ENCODE results near the gene OPTN.
"Not testable (repeated sequence)": the region's sequence is repeated elsewhere in the genome, so short reads cannot be mapped to it uniquely, and the experiment has no call there.

OPTN gene

GRCh38 chr10:13143766-13144165, 43.8 kb downstream of the OPTN start:
- Histone ChIP-seq H3K4me3 (ENCODE audit: low read depth in 1 of 5, low read length in 5 of 5) (no peak overlapping the region), H3K9me3 (ENCODE audit: control insufficient read depth in 5 of 5, low read length in 5 of 5) (peaks cover 0 to 3% (median 0%) of the 10 kb centered on the region in 5 donors), H3K4me1 (ENCODE audit: control insufficient read depth in 5 of 5, insufficient read depth in 5 of 5, low read length in 5 of 5) (no peaks in the 10 kb centered on the region), H3K27ac (ENCODE audit: low read depth, low read length) (no peak overlapping the region), H3K27me3 (ENCODE audit: control insufficient read depth in 5 of 5, insufficient read depth in 4 of 5, low read length in 5 of 5) (no peaks in the 10 kb centered on the region), H3K36me3 (ENCODE audit: control insufficient read depth in 5 of 5, insufficient read depth in 5 of 5, low read length in 5 of 5) (peaks cover 11 to 27% (median 24%) of the 10 kb centered on the region in 5 donors), H3K9ac (ENCODE audit: low read length in 5 of 5) (no peak overlapping the region)

DNA sequence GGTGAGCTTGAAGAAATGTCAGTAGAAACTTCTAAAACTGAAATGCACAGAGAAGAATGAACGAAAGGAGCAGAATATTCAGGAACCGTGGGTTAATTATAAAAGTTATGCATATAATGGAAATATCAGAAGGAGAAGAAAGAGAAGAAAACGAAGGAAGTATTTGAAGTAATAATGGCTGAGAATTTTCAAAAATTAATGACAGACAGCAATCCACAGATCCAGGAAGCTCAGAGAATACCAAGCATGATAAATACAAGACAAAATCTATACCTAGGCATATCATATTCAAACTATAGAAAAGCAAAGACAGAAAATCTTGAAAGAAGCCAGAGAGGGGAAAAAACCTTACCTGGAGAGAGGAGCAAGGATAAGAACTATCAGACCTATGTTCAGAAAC, 44.9 kb downstream of the OPTN start:
- Histone ChIP-seq H3K4me3 (ENCODE audit: low read depth in 1 of 5, low read length in 5 of 5) (no peak overlapping the region), H3K4me1 (ENCODE audit: control insufficient read depth in 5 of 5, insufficient read depth in 5 of 5, low read length in 5 of 5) (no peaks in the 10 kb centered on the region), H3K27ac (ENCODE audit: low read depth, low read length) (no peak overlapping the region), H3K36me3 (ENCODE audit: control insufficient read depth in 5 of 5, insufficient read depth in 5 of 5, low read length in 5 of 5) (peaks cover 11 to 27% (median 22%) of the 10 kb centered on the region in 5 donors), H3K9me3 (ENCODE audit: control insufficient read depth in 5 of 5, low read length in 5 of 5) (peaks cover 0 to 7% (median under 1%) of the 10 kb centered on the region in 5 donors), H3K9ac (ENCODE audit: low read length in 5 of 5) (no peak overlapping the region), H3K27me3 (ENCODE audit: control insufficient read depth in 5 of 5, insufficient read depth in 4 of 5, low read length in 5 of 5) (no peaks in the 10 kb centered on the region)

- Histone ChIP-seq H3K4me3 (ENCODE audit: low read depth in 1 of 5, low read length in 5 of 5) (no peak overlapping the region), H3K36me3 (ENCODE audit: control insufficient read depth in 5 of 5, insufficient read depth in 5 of 5, low read length in 5 of 5) (peaks cover 5 to 15% (median 10%) of the 10 kb centered on the region in 5 donors), H3K27ac (ENCODE audit: low read depth, low read length) (no peak overlapping the region), H3K9ac (ENCODE audit: low read length in 5 of 5) (no peak overlapping the region), H3K4me1 (ENCODE audit: control insufficient read depth in 5 of 5, insufficient read depth in 5 of 5, low read length in 5 of 5) (no peaks in the 10 kb centered on the region), H3K27me3 (ENCODE audit: control insufficient read depth in 5 of 5, insufficient read depth in 4 of 5, low read length in 5 of 5) (no peaks in the 10 kb centered on the region), H3K9me3 (ENCODE audit: control insufficient read depth in 5 of 5, low read length in 5 of 5) (peaks cover 0 to 9% (median 2%) of the 10 kb centered on the region in 5 donors)
These were observed 46.4 kb downstream of the OPTN start for GRCh38 chr10:13146379-13146778.

- no peaks in the 10 kb centered on the region for H3K27me3 ChIP-seq (ENCODE audit: control insufficient read depth in 5 of 5, insufficient read depth in 4 of 5, low read length in 5 of 5)
- peaks cover 0 to 9% (median 2%) of the 10 kb centered on the region in 5 donors for H3K9me3 ChIP-seq (ENCODE audit: control insufficient read depth in 5 of 5, low read length in 5 of 5)
- no peak overlapping the region for H3K27ac ChIP-seq (ENCODE audit: low read depth, low read length)
- H3K4me1 ChIP-seq (ENCODE audit: control insufficient read depth in 5 of 5, insufficient read depth in 5 of 5, low read length in 5 of 5) = no peaks in the 10 kb centered on the region
- no peak overlapping the region for H3K9ac ChIP-seq (ENCODE audit: low read length in 5 of 5)
- no peak overlapping the region for H3K4me3 ChIP-seq (ENCODE audit: low read depth in 1 of 5, low read length in 5 of 5)
- H3K36me3 ChIP-seq (ENCODE audit: control insufficient read depth in 5 of 5, insufficient read depth in 5 of 5, low read length in 5 of 5) = peaks cover 5 to 12% (median 7%) of the 10 kb centered on the region in 5 donors
These were observed 47.2 kb downstream of the OPTN start for GRCh38 chr10:13147161-13147560.

GRCh38 chr10:13152296-13152695, 52.3 kb downstream of the OPTN start:
- Histone ChIP-seq H3K9me3 (ENCODE audit: control insufficient read depth in 5 of 5, low read length in 5 of 5) (peaks cover 0 to 6% (median 0%) of the 10 kb centered on the region in 5 donors), H3K27ac (ENCODE audit: low read depth, low read length) (no peak overlapping the region), H3K4me1 (ENCODE audit: control insufficient read depth in 5 of 5, insufficient read depth in 5 of 5, low read length in 5 of 5) (no peaks in the 10 kb centered on the region), H3K36me3 (ENCODE audit: control insufficient read depth in 5 of 5, insufficient read depth in 5 of 5, low read length in 5 of 5) (no peaks in the 10 kb centered on the region), H3K9ac (ENCODE audit: low read length in 5 of 5) (no peak overlapping the region), H3K4me3 (ENCODE audit: low read depth in 1 of 5, low read length in 5 of 5) (no peak overlapping the region), H3K27me3 (ENCODE audit: control insufficient read depth in 5 of 5, insufficient read depth in 4 of 5, low read length in 5 of 5) (no peaks in the 10 kb centered on the region)

DNA sequence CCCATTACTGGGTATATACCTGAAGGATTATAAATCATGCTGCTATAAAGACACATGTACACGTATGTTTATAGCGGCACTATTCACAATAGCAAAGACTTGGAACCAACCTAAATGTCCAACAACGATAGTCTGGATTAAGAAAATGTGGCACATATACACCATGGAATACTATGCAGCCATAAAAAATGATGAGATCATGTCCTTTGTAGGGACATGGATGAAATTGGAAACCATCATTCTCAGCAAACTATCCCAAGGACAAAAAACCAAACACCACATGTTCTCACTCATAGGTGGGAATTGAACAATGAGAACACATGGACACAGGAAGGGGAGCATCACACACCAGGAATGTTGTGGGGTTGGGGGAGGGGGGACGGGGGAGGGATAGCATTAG, 55.9 kb downstream of the OPTN start:
- not testable (repeated sequence) for H3K36me3 ChIP-seq (ENCODE audit: control insufficient read depth in 5 of 5, insufficient read depth in 5 of 5, low read length in 5 of 5); H3K4me3 ChIP-seq (ENCODE audit: low read depth in 1 of 5, low read length in 5 of 5); H3K4me1 ChIP-seq (ENCODE audit: control insufficient read depth in 5 of 5, insufficient read depth in 5 of 5, low read length in 5 of 5); H3K27me3 ChIP-seq (ENCODE audit: control insufficient read depth in 5 of 5, insufficient read depth in 4 of 5, low read length in 5 of 5); H3K9ac ChIP-seq (ENCODE audit: low read length in 5 of 5); H3K27ac ChIP-seq (ENCODE audit: low read depth, low read length); H3K9me3 ChIP-seq (ENCODE audit: control insufficient read depth in 5 of 5, low read length in 5 of 5)

DNA sequence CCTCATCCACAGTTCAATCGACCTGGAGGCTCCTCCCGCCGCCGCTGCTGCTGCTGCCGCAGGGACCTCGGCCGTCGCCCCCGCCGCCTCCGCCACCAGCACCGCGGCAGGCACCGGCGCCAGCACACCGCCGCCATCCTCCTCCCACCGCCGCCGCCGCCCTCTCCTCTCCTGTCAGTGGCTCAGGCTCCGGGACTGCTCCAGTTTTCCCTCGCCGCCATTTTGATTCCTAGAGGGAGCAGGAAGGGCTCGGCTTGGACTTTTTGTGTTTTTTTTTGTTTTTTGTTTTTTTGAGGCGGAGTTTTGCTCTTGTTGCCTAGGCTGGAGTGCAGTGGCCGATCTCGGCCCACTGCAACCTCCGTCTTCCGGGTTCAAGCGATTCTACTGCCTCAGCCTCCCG, 58.4 kb downstream of the OPTN start:
- no peak overlapping the region for H3K27ac ChIP-seq (ENCODE audit: low read depth, low read length)

GRCh38 chr10:13160934-13161856, 61.2 kb downstream of the OPTN start, which contains the start of gene MCM10:
TSS of gene MCM10 (plus strand) at chr10:13161558. CDS start at chr10:13164203, 2,645 bp downstream.
- H3K4me1 ChIP-seq (ENCODE audit: control insufficient read depth in 5 of 5, insufficient read depth in 5 of 5, low read length in 5 of 5) = peaks cover 0 to 14% (median 13%) of the 10 kb centered on the region in 5 donors
- H3K9me3 ChIP-seq (ENCODE audit: control insufficient read depth in 5 of 5, low read length in 5 of 5) = no peaks in the 10 kb centered on the region
- H3K9ac ChIP-seq (ENCODE audit: low read length in 5 of 5) = peak within 1 kb of the TSS in 2 of 5 donors; percentile 14 to 21
- peak within 1 kb of the TSS; percentile 31 to 68 (median 52) for H3K4me3 ChIP-seq (ENCODE audit: low read depth in 1 of 5, low read length in 5 of 5)
- H3K27ac ChIP-seq (ENCODE audit: low read depth, low read length) = no peak within 1 kb of the TSS
- H3K36me3 ChIP-seq (ENCODE audit: control insufficient read depth in 5 of 5, insufficient read depth in 5 of 5, low read length in 5 of 5) = no peaks in the 10 kb centered on the region
- H3K27me3 ChIP-seq (ENCODE audit: control insufficient read depth in 5 of 5, insufficient read depth in 4 of 5, low read length in 5 of 5) = peaks cover 0 to 3% (median 0%) of the 10 kb centered on the region in 5 donors

More for the DNA sequence above, 58.4 kb downstream of the OPTN start:
- H3K9me3 ChIP-seq (ENCODE audit: control insufficient read depth in 5 of 5, low read length in 5 of 5) = no peaks in the 10 kb centered on the region
- H3K27me3 ChIP-seq (ENCODE audit: control insufficient read depth in 5 of 5, insufficient read depth in 4 of 5, low read length in 5 of 5) = peaks cover 0 to 3% (median 0%) of the 10 kb centered on the region in 5 donors
- no peak overlapping the region for H3K9ac ChIP-seq (ENCODE audit: low read length in 5 of 5)
- H3K4me3 ChIP-seq (ENCODE audit: low read depth in 1 of 5, low read length in 5 of 5) = peak overlapping the region in 4 of 5 donors; percentile 16 to 47 (median 22)
- no peaks in the 10 kb centered on the region for H3K36me3 ChIP-seq (ENCODE audit: control insufficient read depth in 5 of 5, insufficient read depth in 5 of 5, low read length in 5 of 5)
- peaks cover 0 to 14% (median 13%) of the 10 kb centered on the region in 5 donors for H3K4me1 ChIP-seq (ENCODE audit: control insufficient read depth in 5 of 5, insufficient read depth in 5 of 5, low read length in 5 of 5)

- Histone ChIP-seq H3K36me3 (ENCODE audit: control insufficient read depth in 5 of 5, insufficient read depth in 5 of 5, low read length in 5 of 5) (no peaks in the 10 kb centered on the region), H3K9me3 (ENCODE audit: control insufficient read depth in 5 of 5, low read length in 5 of 5) (no peaks in the 10 kb centered on the region), H3K4me1 (ENCODE audit: control insufficient read depth in 5 of 5, insufficient read depth in 5 of 5, low read length in 5 of 5) (peaks cover 0 to 14% (median 13%) of the 10 kb centered on the region in 5 donors), H3K27ac (ENCODE audit: low read depth, low read length) (no peak overlapping the region), H3K27me3 (ENCODE audit: control insufficient read depth in 5 of 5, insufficient read depth in 4 of 5, low read length in 5 of 5) (peaks cover 0 to 3% (median 0%) of the 10 kb centered on the region in 5 donors), H3K9ac (ENCODE audit: low read length in 5 of 5) (peak overlapping the region in 1 of 5 donors; percentile 14), H3K4me3 (ENCODE audit: low read depth in 1 of 5, low read length in 5 of 5) (peak overlapping the region in 2 of 5 donors; percentile 31 to 55)
These were observed 61.9 kb downstream of the OPTN start for GRCh38 chr10:13161857-13162271.

DNA sequence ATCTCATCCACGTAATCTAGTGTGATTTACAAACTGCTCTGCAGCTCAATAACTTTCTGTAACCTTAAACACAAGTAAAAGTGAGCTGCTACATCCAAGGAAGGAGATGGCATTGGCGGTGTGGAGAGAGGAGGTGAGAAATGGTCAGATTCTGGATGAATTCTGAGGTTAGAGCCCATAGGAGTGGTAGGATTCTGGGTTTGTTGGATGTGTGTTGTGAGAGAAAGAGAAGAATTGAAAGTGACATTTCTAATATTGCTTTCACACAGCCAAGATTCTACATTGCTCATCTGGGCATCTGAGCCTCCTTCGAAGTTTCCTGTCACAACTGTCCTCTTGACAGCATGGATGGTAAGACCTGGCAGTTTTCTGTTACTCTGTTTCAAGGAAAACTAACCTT, 63.9 kb downstream of the OPTN start:
- Histone ChIP-seq H3K27ac (ENCODE audit: low read depth, low read length) (no peak overlapping the region), H3K4me1 (ENCODE audit: control insufficient read depth in 5 of 5, insufficient read depth in 5 of 5, low read length in 5 of 5) (peaks cover 0 to 14% (median 13%) of the 10 kb centered on the region in 5 donors), H3K4me3 (ENCODE audit: low read depth in 1 of 5, low read length in 5 of 5) (no peak overlapping the region), H3K9me3 (ENCODE audit: control insufficient read depth in 5 of 5, low read length in 5 of 5) (no peaks in the 10 kb centered on the region), H3K27me3 (ENCODE audit: control insufficient read depth in 5 of 5, insufficient read depth in 4 of 5, low read length in 5 of 5) (peaks cover 0 to 3% (median 0%) of the 10 kb centered on the region in 5 donors), H3K9ac (ENCODE audit: low read length in 5 of 5) (no peak overlapping the region), H3K36me3 (ENCODE audit: control insufficient read depth in 5 of 5, insufficient read depth in 5 of 5, low read length in 5 of 5) (no peaks in the 10 kb centered on the region)

Measured in subcutaneous abdominal adipose tissue (tissue), 5 donors.